PC-3 (cell line): Measurements from ENCODE around the gene KRT2.

ENCODE experiments used
- CTCF ChIP-seq: fragments of 300-600 bp; sonication (generic); conservative IDR thresholded peaks from 2 replicates; pipeline ENCODE4 v1.5.1; 2017; ENCODE audit warnings: antibody characterized with exemption, low read depth, mild to moderate bottlenecking, low read length
- EZH2 ChIP-seq: fragments of 300-600 bp; sonication (generic); IDR thresholded peaks from one replicate; pipeline ENCODE4 v1.6.1; 2017; ENCODE audit warnings: antibody characterized with exemption, mild to moderate bottlenecking, low read length; ENCODE audit not compliant: unreplicated experiment
- EZH2phosphoT487 ChIP-seq: fragments of 300-600 bp; sonication (generic); IDR thresholded peaks from 2 replicates; pipeline ENCODE4 v1.6.1; 2018; ENCODE audit warnings: mild to moderate bottlenecking, antibody characterized with exemption, low read length, borderline replicate concordance

- TF ChIP-seq CTCF (no peak), EZH2phosphoT487 (no peak), EZH2 (no peak)
Observed at GRCh38 chr12:52612431-52613383, 39.3 kb downstream of the KRT2 start.
